BJ (cell line): ENCODE measurements around the gene LGALS1. TPM values are rescaled to one million over a fixed set of nuclear protein-coding genes. Genes with fewer than 3 reads are reported as not detected.
A peak's percentile ranks its signal among the peaks of the same experiment; 100 is the strongest.

Experiments
- CTCF ChIA-PET: fragments of 350-600 bp; formaldehyde crosslinking; extraction: SDS; loops from one replicate; lab custom pipeline; 2021; ENCODE audit warnings: antibody characterized with exemption, inconsistent platforms; lab: Yijun Ruan, JAX
- POLR2A ChIA-PET: fragments of 300-600 bp; sonication (Branson Sonifier 250); formaldehyde crosslinking; extraction: SDS; loops from one replicate; lab custom pipeline; 2021; ENCODE audit warnings: antibody characterized with exemption; lab: Charles Lee
- DNase-seq: peaks from one replicate; pipeline ENCODE4 v3.0.0-alpha.2; 2011; ENCODE audit warnings: low read depth
- H3K27me3 ChIP-seq: 2 replicates; pipeline ENCODE4 v1.6.0; 2011; ENCODE audit warnings: low read length; ENCODE audit not compliant: control insufficient read depth, insufficient read depth
- H3K36me3 ChIP-seq: 2 replicates; pipeline ENCODE4 v1.5.1; 2011; ENCODE audit warnings: low read length; ENCODE audit not compliant: control insufficient read depth, insufficient read depth
- H3K4me3 ChIP-seq: 2 replicates; pipeline ENCODE4 v1.5.1; 2011; ENCODE audit warnings: low read depth, mild to moderate bottlenecking, control low read depth, low read length
- CTCF ChIP-seq: IDR thresholded peaks from 2 replicates; pipeline ENCODE4 v1.5.1; 2011; ENCODE audit warnings: low read depth, mild to moderate bottlenecking, control low read depth, inconsistent platforms, low read length, moderate library complexity; ENCODE audit not compliant: insufficient read depth
- polyA minus RNA-seq: library from RNA; depleted of rRNA, polyadenylated mRNA; stranded (reverse); fragments of >200 nt; gene quantifications from 2 replicates; pipeline ENCODE4 v1.2.3, GENCODE V29; 2011; rRNA and poly(A)+ RNA removed
- polyA plus RNA-seq: library from polyadenylated mRNA; depleted of rRNA; stranded (reverse); fragments of >200 nt; gene quantifications from 2 replicates; pipeline ENCODE4 v1.2.3, GENCODE V29; 2011; rRNA removed

The LGALS1 gene
- 9,083 and 9,143 TPM in 2 replicates for polyA plus RNA-seq
- polyA minus RNA-seq = 3,496 and 6,684 TPM in 2 replicates

- peak within 1 kb of the TSS; percentile 93 for H3K4me3 ChIP-seq
- POLR2A ChIA-PET = interaction anchor here (0.6 to 2.1 kb wide), 6 partner anchors 14 to 132 kb away, joined by 6 to 16 read pairs (median 11); partner anchors contain the start of genes GCAT, GGA1 and PDXP
- peaks cover 17% of the 10 kb centered on the region for H3K36me3 ChIP-seq
- DNase-seq = peak; percentile 85
- H3K27me3 ChIP-seq = no peaks in the 10 kb centered on the region
- peak; percentile 36 for TF ChIP-seq CTCF
- CTCF ChIA-PET = interaction anchor here (1.0 to 15.5 kb wide), 8 partner anchors 14 to 117 kb away, joined by 3 to 265 read pairs (median 5); partner anchors contain the start of genes PDXP and SH3BP1
Observed at GRCh38 chr22:37674951-37675929, at the start of gene LGALS1. Gene LGALS1 (plus strand): TSS chr22:37675636. CDS start chr22:37675703, 67 bp downstream.

- H3K27me3 ChIP-seq = no peaks in the 10 kb centered on the region
- DNase-seq = no peak
- peaks cover 13% of the 10 kb centered on the region for H3K36me3 ChIP-seq
- no peak overlapping the region for H3K4me3 ChIP-seq
- ChIA-PET CTCF (interaction anchor here (0.6 to 6.8 kb wide), 9 partner anchors 8 to 166 kb away, joined by 3 to 47 read pairs (median 4); partner anchors contain the start of gene LGALS1), POLR2A (interaction anchor here (0.9 kb wide), 1 partner anchor 51 kb away, joined by 3 read pairs; no protein-coding TSS in a partner anchor)
- no peak for TF ChIP-seq CTCF
Observed at GRCh38 chr22:37625737-37626136, 49.7 kb upstream of the LGALS1 start.

GRCh38 chr22:37626144-37626543 lies 49.3 kb upstream of the LGALS1 start:
- no peak for DNase-seq
- TF ChIP-seq CTCF = 0 out of 2 replicates have a peak, but pooled peaks have one; percentile 6
- Histone ChIP-seq H3K36me3 (peaks cover 13% of the 10 kb centered on the region), H3K4me3 (no peak overlapping the region), H3K27me3 (no peaks in the 10 kb centered on the region)
- POLR2A ChIA-PET = no interaction called here
- CTCF ChIA-PET = interaction anchor here (0.6 to 6.8 kb wide), 7 partner anchors 7 to 166 kb away, joined by 3 to 47 read pairs (median 4); no protein-coding TSS in a partner anchor

- TF ChIP-seq CTCF = no peak
- ChIA-PET CTCF (interaction anchor here (0.9 to 6.3 kb wide), 7 partner anchors 10 to 165 kb away, joined by 3 to 47 read pairs (median 3); no protein-coding TSS in a partner anchor), POLR2A (no interaction called here)
- no peaks in the 10 kb centered on the region for H3K27me3 ChIP-seq
- H3K4me3 ChIP-seq = no peak overlapping the region
- no peak for DNase-seq
- H3K36me3 ChIP-seq = peaks cover 14% of the 10 kb centered on the region
Observed at GRCh38 chr22:37626556-37627075, 48.8 kb upstream of the LGALS1 start.

- CTCF ChIA-PET = interaction anchor here (0.6 to 6.3 kb wide), 7 partner anchors 10 to 153 kb away, joined by 3 to 47 read pairs (median 4); no protein-coding TSS in a partner anchor
- Histone ChIP-seq H3K27me3 (no peaks in the 10 kb centered on the region), H3K36me3 (peaks cover 15% of the 10 kb centered on the region), H3K4me3 (no peak overlapping the region)
- POLR2A ChIA-PET = no interaction called here
- TF ChIP-seq CTCF = no peak
- DNase-seq = no peak
Observed at GRCh38 chr22:37627121-37627520, 48.3 kb upstream of the LGALS1 start.
